ENCODE results near the gene GRIP1.

DNA sequence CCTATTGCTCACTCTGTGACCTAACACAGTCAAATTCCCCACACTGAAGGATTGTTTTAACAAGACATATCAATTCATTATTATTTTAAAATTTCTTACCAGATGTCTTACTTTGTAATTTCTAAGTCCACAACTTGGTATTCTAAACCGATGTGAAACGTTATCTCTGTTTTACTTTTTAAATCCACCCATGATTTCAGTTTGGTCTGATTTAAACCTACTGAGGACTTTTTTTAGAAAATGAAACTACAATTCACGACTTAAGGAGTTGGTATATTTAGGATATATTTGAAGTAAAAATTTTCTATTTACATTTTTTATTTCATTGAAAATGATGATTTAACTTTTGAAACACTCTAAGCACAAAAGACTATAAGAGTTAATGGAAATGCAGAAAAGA lies 35.1 kb upstream of the GRIP1 start:
- TF ChIP-seq, protein P1, sequence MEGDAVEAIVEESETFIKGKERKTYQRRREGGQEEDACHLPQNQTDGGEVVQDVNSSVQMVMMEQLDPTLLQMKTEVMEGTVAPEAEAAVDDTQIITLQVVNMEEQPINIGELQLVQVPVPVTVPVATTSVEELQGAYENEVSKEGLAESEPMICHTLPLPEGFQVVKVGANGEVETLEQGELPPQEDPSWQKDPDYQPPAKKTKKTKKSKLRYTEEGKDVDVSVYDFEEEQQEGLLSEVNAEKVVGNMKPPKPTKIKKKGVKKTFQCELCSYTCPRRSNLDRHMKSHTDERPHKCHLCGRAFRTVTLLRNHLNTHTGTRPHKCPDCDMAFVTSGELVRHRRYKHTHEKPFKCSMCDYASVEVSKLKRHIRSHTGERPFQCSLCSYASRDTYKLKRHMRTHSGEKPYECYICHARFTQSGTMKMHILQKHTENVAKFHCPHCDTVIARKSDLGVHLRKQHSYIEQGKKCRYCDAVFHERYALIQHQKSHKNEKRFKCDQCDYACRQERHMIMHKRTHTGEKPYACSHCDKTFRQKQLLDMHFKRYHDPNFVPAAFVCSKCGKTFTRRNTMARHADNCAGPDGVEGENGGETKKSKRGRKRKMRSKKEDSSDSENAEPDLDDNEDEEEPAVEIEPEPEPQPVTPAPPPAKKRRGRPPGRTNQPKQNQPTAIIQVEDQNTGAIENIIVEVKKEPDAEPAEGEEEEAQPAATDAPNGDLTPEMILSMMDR (IDR thresholded peaks at IDR 0.05; ENCODE audit: insufficient read depth, low read length) = no peak
- no peak for TF ChIP-seq REST (IDR thresholded peaks at IDR 0.05; ENCODE audit: insufficient replicate concordance, low read depth)
- no peak for TF ChIP-seq POLR2AphosphoS5 (IDR thresholded peaks at IDR 0.05; ENCODE audit: low read depth)
- TF ChIP-seq GABPA (IDR thresholded peaks at IDR 0.05; ENCODE audit: low read depth) = no peak
- no peak for TF ChIP-seq SPI1 (IDR thresholded peaks at IDR 0.05; ENCODE audit: borderline replicate concordance, low read depth)
